ENCODE data around the gene RNF220. TPM values are rescaled to one million over a fixed set of nuclear protein-coding genes. Genes with fewer than 3 reads are reported as not detected.

RNF220 gene
- polyA plus RNA-seq, 1 of the 3 experiments (the other 2 are of a cell fraction): 83.7 TPM

DNA sequence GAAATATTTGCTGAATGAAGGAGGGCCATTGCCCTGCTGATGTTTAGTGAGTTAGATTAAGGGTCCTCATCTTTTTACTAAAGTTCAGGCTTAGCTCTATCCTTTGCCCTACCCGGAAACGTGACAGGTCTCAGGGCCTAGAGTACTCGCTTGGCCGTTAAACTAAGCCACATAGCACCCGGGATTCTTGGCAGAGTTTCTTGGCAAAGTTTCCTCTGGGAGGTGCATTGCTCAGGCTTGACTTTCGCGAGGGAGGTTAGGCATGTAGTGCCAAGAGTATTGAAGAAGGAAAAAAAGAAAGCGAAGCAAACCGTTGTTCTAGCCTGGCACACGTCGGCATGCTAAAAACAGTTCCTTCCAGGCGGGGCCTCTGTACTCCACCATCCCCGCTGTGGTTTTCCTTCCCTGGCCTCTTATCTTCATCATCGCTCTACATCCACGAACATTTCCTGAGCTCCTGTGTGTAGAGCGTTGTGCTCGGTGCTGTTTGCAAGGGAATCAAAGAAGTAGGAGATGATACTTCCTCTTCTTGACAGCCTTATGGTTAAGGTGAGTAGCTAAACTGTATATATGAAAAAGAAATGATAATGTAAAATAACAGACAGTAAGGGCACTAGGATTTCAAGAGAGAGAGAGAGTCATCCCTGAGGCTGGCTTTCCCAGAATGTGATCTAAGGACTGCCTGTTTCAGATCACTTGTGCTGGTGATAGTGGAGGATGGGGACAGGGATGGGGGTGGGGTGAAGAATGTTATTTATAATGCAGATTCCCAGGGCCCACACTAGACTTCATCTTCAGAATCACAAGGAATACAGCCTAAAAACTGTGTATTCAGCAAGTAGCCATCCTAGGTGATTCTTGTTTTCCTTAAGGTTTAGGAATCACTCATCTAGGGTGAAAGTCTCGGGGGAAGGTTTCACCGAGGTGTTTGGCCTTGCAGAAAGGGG lies 18.8 kb downstream of the RNF220 start:
- H3K4me3 ChIP-seq (ENCODE audit: low read depth in 2 of 2, low read length in 1 of 2): peak overlapping the region in 1 of 2 experiments; percentile 16; a peak in 1 of 4 replicates
- no peak overlapping the region for H2AFZ ChIP-seq (ENCODE audit: low read depth)
- no peak for TF ChIP-seq MXI1 (IDR thresholded peaks at IDR 0.05; ENCODE audit: low read depth, low read length)
- TF ChIP-seq NRF1 (IDR thresholded peaks at IDR 0.05; ENCODE audit: low read depth, low read length): no peak
- no peak for TF ChIP-seq RFX5 (IDR thresholded peaks at IDR 0.05; ENCODE audit: low read length)
- TF ChIP-seq, protein P1, sequence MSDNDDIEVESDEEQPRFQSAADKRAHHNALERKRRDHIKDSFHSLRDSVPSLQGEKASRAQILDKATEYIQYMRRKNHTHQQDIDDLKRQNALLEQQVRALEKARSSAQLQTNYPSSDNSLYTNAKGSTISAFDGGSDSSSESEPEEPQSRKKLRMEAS (IDR thresholded peaks at IDR 0.05; ENCODE audit: low read depth): peak; percentile 43; the same call in 1 of the 2 replicates
- TF ChIP-seq TAF1 (IDR thresholded peaks at IDR 0.05; ENCODE audit: borderline replicate concordance, low read depth, low read length): no peak
- peak; percentile 34; the same call in 1 of the 2 replicates for TF ChIP-seq ELF1 (IDR thresholded peaks at IDR 0.05)
- TF ChIP-seq TEAD4 (IDR thresholded peaks at IDR 0.05; ENCODE audit: borderline replicate concordance, insufficient read depth): 0 out of 2 replicates have a peak, but pooled peaks have one; percentile 17
- TF ChIP-seq NFIC (IDR thresholded peaks at IDR 0.05; ENCODE audit: borderline replicate concordance): peak; percentile 89
- TF ChIP-seq JUND (IDR thresholded peaks at IDR 0.05): no peak
- ChIA-PET POLR2A (no interaction called here), CTCF (interaction anchor here (0.6 to 1.4 kb wide), 4 partner anchors 10 to 229 kb away, joined by 3 to 5 read pairs (median 3); no protein-coding TSS in a partner anchor)
- WGBS (ENCODE audit: low lambda C conversion rate): 16% methylated on average over 19 of the region's 19 CpGs
- H3K9me3 ChIP-seq: no peaks in the 10 kb centered on the region
- peak overlapping the region; percentile 30 for H3K4me2 ChIP-seq
- no peaks in the 10 kb centered on the region for H3K79me2 ChIP-seq (ENCODE audit: insufficient read depth)
- peaks cover 76% of the 10 kb centered on the region for H3K27me3 ChIP-seq (ENCODE audit: insufficient read depth)
- no peak for DNase-seq
- H3K27ac ChIP-seq (ENCODE audit: low read depth in 2 of 2, low read length in 1 of 2): no peak overlapping the region
- no peak overlapping the region for H3K9ac ChIP-seq
- no peaks in the 10 kb centered on the region for H3K9me2 ChIP-seq
- H3K36me3 ChIP-seq (replicated peaks in 1 of 2; ENCODE audit: control insufficient read depth in 1 of 2, insufficient read depth in 2 of 2, low read length in 1 of 2): no peaks in the 10 kb centered on the region
- peaks cover 9% of the 10 kb centered on the region for H3F3A ChIP-seq (replicated peaks; ENCODE audit: insufficient read depth)
- peaks cover 0 to 6% of the 10 kb centered on the region in 2 experiments; a peak in 1 of 4 replicates for H3K4me1 ChIP-seq (ENCODE audit: control insufficient read depth in 1 of 2, insufficient read depth in 2 of 2, low read depth in 1 of 2, low read length in 1 of 2)
- no peaks in the 10 kb centered on the region for H4K20me1 ChIP-seq (ENCODE audit: insufficient read depth)

DNA sequence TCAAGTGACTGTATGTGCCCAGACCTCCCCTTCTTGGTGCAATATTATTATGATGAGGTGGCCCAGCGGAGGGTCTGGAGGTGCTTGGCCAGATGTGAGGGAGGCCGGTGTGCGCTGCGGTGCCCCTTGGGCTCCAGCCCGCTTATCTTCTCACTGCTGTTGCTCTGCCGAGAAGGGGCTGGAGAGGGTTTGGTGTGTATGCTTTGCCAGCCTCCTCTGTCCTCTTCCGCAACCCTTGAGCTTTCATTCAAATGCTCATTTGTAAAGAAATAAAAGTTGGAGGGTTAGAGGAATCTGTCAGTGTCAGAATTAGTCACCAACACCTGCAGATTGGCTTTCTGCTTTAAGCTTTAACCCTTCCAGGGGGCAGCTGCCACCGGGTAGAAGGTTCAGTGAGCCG lies 19.7 kb downstream of the RNF220 start:
- TF ChIP-seq GATA2 (CRISPR knock-in tag; IDR thresholded peaks at IDR 0.05): no peak
- no peak for TF ChIP-seq RAD21 (IDR thresholded peaks at IDR 0.05; ENCODE audit: low read length)
- TF ChIP-seq FOXJ3 (CRISPR knock-in tag; IDR thresholded peaks at IDR 0.05): no peak
- TF ChIP-seq, protein P1 (IDR thresholded peaks at IDR 0.05; ENCODE audit: low read depth): no peak
- TF ChIP-seq NFIC (IDR thresholded peaks at IDR 0.05; ENCODE audit: borderline replicate concordance): no peak
- TF ChIP-seq MEF2A (IDR thresholded peaks at IDR 0.05; ENCODE audit: borderline replicate concordance, low read depth): no peak
- H2AFZ ChIP-seq (ENCODE audit: low read depth): no peak overlapping the region
- H4K20me1 ChIP-seq (ENCODE audit: insufficient read depth): no peaks in the 10 kb centered on the region
- no peak overlapping the region for H3K4me2 ChIP-seq
- peaks cover 0 to 6% of the 10 kb centered on the region in 2 experiments; a peak in 1 of 4 replicates for H3K4me1 ChIP-seq (ENCODE audit: control insufficient read depth in 1 of 2, insufficient read depth in 2 of 2, low read depth in 1 of 2, low read length in 1 of 2)
- H3K36me3 ChIP-seq (replicated peaks in 1 of 2; ENCODE audit: control insufficient read depth in 1 of 2, insufficient read depth in 2 of 2, low read length in 1 of 2): no peaks in the 10 kb centered on the region
- H3K9me3 ChIP-seq: no peaks in the 10 kb centered on the region
- peaks cover 9% of the 10 kb centered on the region for H3F3A ChIP-seq (replicated peaks; ENCODE audit: insufficient read depth)
- H3K9me2 ChIP-seq: no peaks in the 10 kb centered on the region
- ChIA-PET CTCF (interaction anchor here (1.1 kb wide), 1 partner anchor 228 kb away, joined by 3 read pairs; no protein-coding TSS in a partner anchor), POLR2A (no interaction called here)
- H3K27me3 ChIP-seq (ENCODE audit: insufficient read depth): peaks cover 76% of the 10 kb centered on the region
- no peak overlapping the region for H3K9ac ChIP-seq
- 29% methylated on average over 9 of the region's 9 CpGs for WGBS (ENCODE audit: low lambda C conversion rate)
- H3K27ac ChIP-seq (ENCODE audit: low read depth in 2 of 2, low read length in 1 of 2): no peak overlapping the region
- no peak overlapping the region for H3K4me3 ChIP-seq (ENCODE audit: low read depth in 2 of 2, low read length in 1 of 2)
- DNase-seq: no peak
- no peaks in the 10 kb centered on the region for H3K79me2 ChIP-seq (ENCODE audit: insufficient read depth)

Data from SK-N-SH (cell line).